PC-3 (cell line): ENCODE data around the gene CNTD1.

ENCODE experiments used
- EZH2 ChIP-seq: fragments of 300-600 bp; sonication (generic); IDR thresholded peaks from one replicate; pipeline ENCODE4 v1.6.1; 2017; ENCODE audit warnings: antibody characterized with exemption, mild to moderate bottlenecking, low read length; ENCODE audit not compliant: unreplicated experiment
- EZH2phosphoT487 ChIP-seq: fragments of 300-600 bp; sonication (generic); IDR thresholded peaks from 2 replicates; pipeline ENCODE4 v1.6.1; 2018; ENCODE audit warnings: mild to moderate bottlenecking, antibody characterized with exemption, low read length, borderline replicate concordance
- TF ChIP-seq, protein P1 (sequence below): fragments of 300-600 bp; sonication (generic); conservative IDR thresholded peaks from 2 replicates; pipeline ENCODE4 v1.5.1; 2017; ENCODE audit warnings: antibody characterized with exemption, low read depth, mild to moderate bottlenecking, low read length

DNA sequence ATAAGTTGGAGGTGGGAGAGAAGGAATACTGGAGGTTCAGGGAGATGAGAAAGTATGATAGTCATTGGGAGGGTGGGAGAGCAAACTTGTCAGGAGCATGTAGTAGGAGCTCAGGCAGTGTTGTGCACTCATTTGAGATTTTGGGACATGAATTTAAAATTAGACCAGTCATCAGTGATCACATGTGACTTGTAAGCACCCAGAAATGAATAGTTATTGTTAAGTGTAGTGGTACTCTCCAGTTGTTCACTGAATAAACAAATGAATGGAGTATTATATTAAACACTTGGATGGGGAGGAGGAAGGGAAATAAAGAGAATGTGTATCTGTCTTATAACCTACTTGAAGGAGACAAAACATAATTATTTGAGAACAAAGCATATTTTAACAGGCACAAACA, 32.3 kb downstream of the CNTD1 start:
- TF ChIP-seq, protein P1, sequence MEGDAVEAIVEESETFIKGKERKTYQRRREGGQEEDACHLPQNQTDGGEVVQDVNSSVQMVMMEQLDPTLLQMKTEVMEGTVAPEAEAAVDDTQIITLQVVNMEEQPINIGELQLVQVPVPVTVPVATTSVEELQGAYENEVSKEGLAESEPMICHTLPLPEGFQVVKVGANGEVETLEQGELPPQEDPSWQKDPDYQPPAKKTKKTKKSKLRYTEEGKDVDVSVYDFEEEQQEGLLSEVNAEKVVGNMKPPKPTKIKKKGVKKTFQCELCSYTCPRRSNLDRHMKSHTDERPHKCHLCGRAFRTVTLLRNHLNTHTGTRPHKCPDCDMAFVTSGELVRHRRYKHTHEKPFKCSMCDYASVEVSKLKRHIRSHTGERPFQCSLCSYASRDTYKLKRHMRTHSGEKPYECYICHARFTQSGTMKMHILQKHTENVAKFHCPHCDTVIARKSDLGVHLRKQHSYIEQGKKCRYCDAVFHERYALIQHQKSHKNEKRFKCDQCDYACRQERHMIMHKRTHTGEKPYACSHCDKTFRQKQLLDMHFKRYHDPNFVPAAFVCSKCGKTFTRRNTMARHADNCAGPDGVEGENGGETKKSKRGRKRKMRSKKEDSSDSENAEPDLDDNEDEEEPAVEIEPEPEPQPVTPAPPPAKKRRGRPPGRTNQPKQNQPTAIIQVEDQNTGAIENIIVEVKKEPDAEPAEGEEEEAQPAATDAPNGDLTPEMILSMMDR = no peak
- TF ChIP-seq EZH2 = no peak
- no peak for TF ChIP-seq EZH2phosphoT487
